Coronary artery (tissue), 2 donors: ENCODE results near the gene ZGPAT.

Experiments
- DNase-seq: peaks from one replicate; pipeline ENCODE4 v3.0.0-alpha.2; 2017; ENCODE audit warnings: low spot score
- H3K27ac ChIP-seq, 2 donors: fragments of 200-600 bp; sonication (generic); one replicate each; pipeline ENCODE4 v1.5.1; 2016 to 2019
- H3K4me3 ChIP-seq: fragments of 200-600 bp; sonication (generic); 2 replicates; pipeline ENCODE4 v1.5.1; 2016; ENCODE audit warnings: mild to moderate bottlenecking, moderate library complexity
- TF ChIP-seq, protein P1 (sequence below): fragments of 200-600 bp; sonication (generic); IDR thresholded peaks from one replicate; pipeline ENCODE4 v1.5.1; 2019; ENCODE audit warnings: antibody characterized with exemption

Gene ZGPAT

GRCh38 chr20:63737945-63738686, 30.3 kb downstream of the ZGPAT start:
- peak overlapping the region; percentile 78 for H3K4me3 ChIP-seq
- TF ChIP-seq, protein P1, sequence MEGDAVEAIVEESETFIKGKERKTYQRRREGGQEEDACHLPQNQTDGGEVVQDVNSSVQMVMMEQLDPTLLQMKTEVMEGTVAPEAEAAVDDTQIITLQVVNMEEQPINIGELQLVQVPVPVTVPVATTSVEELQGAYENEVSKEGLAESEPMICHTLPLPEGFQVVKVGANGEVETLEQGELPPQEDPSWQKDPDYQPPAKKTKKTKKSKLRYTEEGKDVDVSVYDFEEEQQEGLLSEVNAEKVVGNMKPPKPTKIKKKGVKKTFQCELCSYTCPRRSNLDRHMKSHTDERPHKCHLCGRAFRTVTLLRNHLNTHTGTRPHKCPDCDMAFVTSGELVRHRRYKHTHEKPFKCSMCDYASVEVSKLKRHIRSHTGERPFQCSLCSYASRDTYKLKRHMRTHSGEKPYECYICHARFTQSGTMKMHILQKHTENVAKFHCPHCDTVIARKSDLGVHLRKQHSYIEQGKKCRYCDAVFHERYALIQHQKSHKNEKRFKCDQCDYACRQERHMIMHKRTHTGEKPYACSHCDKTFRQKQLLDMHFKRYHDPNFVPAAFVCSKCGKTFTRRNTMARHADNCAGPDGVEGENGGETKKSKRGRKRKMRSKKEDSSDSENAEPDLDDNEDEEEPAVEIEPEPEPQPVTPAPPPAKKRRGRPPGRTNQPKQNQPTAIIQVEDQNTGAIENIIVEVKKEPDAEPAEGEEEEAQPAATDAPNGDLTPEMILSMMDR, result no peak
- DNase-seq, result peak; percentile 78
- peak overlapping the region; percentile 83 to 93 for H3K27ac ChIP-seq

- Histone ChIP-seq H3K27ac (peak overlapping the region; percentile 83 to 93), H3K4me3 (peak overlapping the region; percentile 78)
- no peak for DNase-seq
- TF ChIP-seq, protein P1, result no peak
Observed at GRCh38 chr20:63738687-63739129, 30.9 kb downstream of the ZGPAT start.

DNA sequence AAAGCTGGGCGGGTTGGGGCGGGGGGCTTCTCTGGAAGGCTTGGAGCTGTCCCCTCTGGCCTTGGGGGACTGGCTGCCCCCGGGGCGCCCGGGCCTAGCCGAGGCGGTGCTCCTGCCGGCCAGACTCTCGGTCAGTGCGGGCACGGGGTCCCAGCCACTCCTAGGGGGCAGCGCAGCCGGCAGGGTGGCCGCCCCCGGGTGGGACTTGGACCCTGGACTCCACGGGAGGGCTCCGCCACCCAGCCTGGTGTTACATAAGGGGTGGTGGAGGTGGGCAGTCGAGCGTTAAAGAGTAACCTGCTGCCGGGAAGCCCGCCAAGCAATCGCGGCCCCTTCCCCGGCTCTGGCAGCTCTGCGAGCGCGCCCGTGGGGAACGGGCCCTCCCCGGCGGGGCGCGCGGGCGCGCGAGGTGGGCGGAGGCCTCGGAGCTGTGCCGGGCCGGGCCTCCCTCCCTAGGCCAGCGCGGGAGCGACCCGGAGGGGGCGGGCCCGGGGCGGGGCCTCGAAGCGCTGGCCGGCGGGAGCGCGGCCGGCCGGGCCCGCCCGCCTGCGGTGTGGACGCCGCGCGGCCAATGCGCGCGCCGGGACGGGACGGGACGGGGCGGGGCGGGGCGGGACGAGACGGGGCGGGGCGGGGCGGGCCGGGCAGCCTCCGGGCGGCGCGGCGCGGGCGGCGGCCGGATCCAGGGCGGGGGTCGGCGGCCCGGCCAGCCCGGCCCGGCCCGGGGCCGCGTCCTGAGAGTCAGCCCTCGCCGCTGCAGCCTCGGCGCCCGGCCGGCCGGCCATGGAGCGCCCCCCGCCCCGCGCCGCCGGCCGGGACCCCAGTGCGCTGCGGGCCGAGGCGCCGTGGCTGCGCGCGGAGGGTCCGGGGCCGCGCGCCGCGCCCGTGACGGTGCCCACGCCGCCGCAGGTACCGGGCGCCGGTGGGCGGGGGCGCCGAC, 31.6 kb downstream of the ZGPAT start, which contains the start of gene SLC2A4RG:
Gene SLC2A4RG (plus strand): TSS at position 647 of the 940 bp plus-strand sequence. CDS start 137 bp downstream, at position 784.
- DNase-seq, result peak; percentile 83
- peak within 1 kb of the TSS; percentile 83 to 93 for H3K27ac ChIP-seq
- TF ChIP-seq, protein P1, result no peak

DNA sequence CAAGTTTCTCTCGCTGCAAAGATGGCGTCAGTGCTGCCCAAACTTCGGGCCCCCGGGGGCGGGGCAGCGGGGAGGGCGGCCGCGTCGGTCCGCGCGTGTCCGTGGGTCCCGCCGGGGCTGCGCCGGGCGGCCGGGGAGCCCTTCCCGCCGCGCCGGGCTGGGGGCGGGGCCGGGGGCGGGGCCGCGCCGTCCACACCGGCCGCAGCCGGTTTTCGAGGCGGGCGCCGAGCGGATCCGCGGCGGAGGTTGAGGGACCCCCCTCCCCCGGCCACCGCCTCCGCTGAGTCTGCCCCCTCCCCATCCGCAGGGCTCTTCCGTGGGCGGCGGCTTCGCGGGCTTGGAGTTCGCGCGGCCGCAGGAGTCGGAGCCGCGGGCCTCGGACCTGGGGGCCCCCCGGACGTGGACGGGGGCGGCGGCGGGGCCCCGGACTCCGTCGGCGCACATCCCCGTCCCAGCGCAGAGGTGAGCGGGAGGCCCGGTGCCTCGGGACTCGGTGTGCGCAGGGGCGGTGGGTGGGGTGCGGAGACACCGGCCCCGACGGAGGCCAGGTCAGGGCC, 32.3 kb downstream of the ZGPAT start:
- Histone ChIP-seq H3K4me3 (peak overlapping the region; percentile 78), H3K27ac (peak overlapping the region; percentile 82 to 93)
- peak; percentile 74 for DNase-seq
- TF ChIP-seq, protein P1, result no peak

More for the DNA sequence above, 31.6 kb downstream of the ZGPAT start, which contains the start of gene SLC2A4RG:
- H3K4me3 ChIP-seq, result peak within 1 kb of the TSS; percentile 78

GRCh38 chr20:63740627-63741353, 33.0 kb downstream of the ZGPAT start:
- Histone ChIP-seq H3K4me3 (peak overlapping the region; percentile 78), H3K27ac (peak overlapping the region; percentile 82 to 93)
- DNase-seq, result peak; percentile 95
- TF ChIP-seq, protein P1, result no peak

- Histone ChIP-seq H3K27ac (peak overlapping the region; percentile 82 to 93), H3K4me3 (peak overlapping the region; percentile 78)
- no peak for DNase-seq
- TF ChIP-seq, protein P1, result no peak
Observed at GRCh38 chr20:63741354-63741675, 33.5 kb downstream of the ZGPAT start.
